ENCODE data around the gene ARHGEF11.

ARHGEF11 gene

GRCh38 chr1:156892190-156893047 is 153.1 kb downstream of the ARHGEF11 start:
- DNase-seq = peak; percentile 82 to 99

GRCh38 chr1:156889802-156890580 is 155.6 kb downstream of the ARHGEF11 start:
- DNase-seq = peak; percentile 78 to 96

GRCh38 chr1:156887734-156888133 is 157.8 kb downstream of the ARHGEF11 start:
- DNase-seq = no peak

- no peak for DNase-seq
Observed at GRCh38 chr1:156887317-156887716, 158.2 kb downstream of the ARHGEF11 start.

GRCh38 chr1:156886583-156887281 is 158.8 kb downstream of the ARHGEF11 start:
- DNase-seq = no peak

GRCh38 chr1:156885880-156886355 is 159.6 kb downstream of the ARHGEF11 start:
- DNase-seq = no peak

- no peak for DNase-seq
Observed at GRCh38 chr1:156885314-156885713, 160.2 kb downstream of the ARHGEF11 start.
